ENCODE results near the gene UMAD1.
"Not testable (repeated sequence)": the region's sequence is repeated elsewhere in the genome, so short reads cannot be mapped to it uniquely, and the experiment has no call there.

UMAD1 gene

GRCh38 chr7:7820409-7820808, 179.9 kb downstream of the UMAD1 start:
- H3K27ac ChIP-seq: no peak overlapping the region
- no peak for TF ChIP-seq ZFX (IDR thresholded peaks at IDR 0.05; ENCODE audit: borderline replicate concordance)
- no peak for TF ChIP-seq CTCF (IDR thresholded peaks at IDR 0.05)

- H3K27ac ChIP-seq: no peak overlapping the region
- no peak for TF ChIP-seq CTCF (IDR thresholded peaks at IDR 0.05)
- no peak for TF ChIP-seq ZFX (IDR thresholded peaks at IDR 0.05; ENCODE audit: borderline replicate concordance)
These were observed 180.4 kb downstream of the UMAD1 start for GRCh38 chr7:7820939-7821338.

GRCh38 chr7:7821517-7821916, 181.0 kb downstream of the UMAD1 start:
- TF ChIP-seq CTCF (IDR thresholded peaks at IDR 0.05): no peak
- no peak for TF ChIP-seq ZFX (IDR thresholded peaks at IDR 0.05; ENCODE audit: borderline replicate concordance)
- no peak overlapping the region for H3K27ac ChIP-seq

- H3K27ac ChIP-seq: not testable (repeated sequence)
These were observed 184.7 kb downstream of the UMAD1 start for GRCh38 chr7:7825294-7825693.

GRCh38 chr7:7829667-7830066, 189.1 kb downstream of the UMAD1 start:
- TF ChIP-seq ZFX (IDR thresholded peaks at IDR 0.05; ENCODE audit: borderline replicate concordance): no peak
- no peak for TF ChIP-seq CTCF (IDR thresholded peaks at IDR 0.05)
- H3K27ac ChIP-seq: no peak overlapping the region

- TF ChIP-seq CTCF (IDR thresholded peaks at IDR 0.05): no peak
- no peak for TF ChIP-seq ZFX (IDR thresholded peaks at IDR 0.05; ENCODE audit: borderline replicate concordance)
- H3K27ac ChIP-seq: no peak overlapping the region
These were observed 189.7 kb downstream of the UMAD1 start for GRCh38 chr7:7830122-7830878.

GRCh38 chr7:7832518-7832917, 192.0 kb downstream of the UMAD1 start:
- TF ChIP-seq CTCF (IDR thresholded peaks at IDR 0.05) (no peak), ZFX (IDR thresholded peaks at IDR 0.05; ENCODE audit: borderline replicate concordance) (no peak)
- H3K27ac ChIP-seq: no peak overlapping the region

GRCh38 chr7:7834761-7835160, 194.2 kb downstream of the UMAD1 start:
- H3K27ac ChIP-seq: no peak overlapping the region
- TF ChIP-seq CTCF (IDR thresholded peaks at IDR 0.05) (no peak), ZFX (IDR thresholded peaks at IDR 0.05; ENCODE audit: borderline replicate concordance) (no peak)

Data from 22Rv1 (cell line).